ENCODE results near the gene HBS1L. TPM values are rescaled to one million over a fixed set of nuclear protein-coding genes. Genes with fewer than 3 reads are reported as not detected.
A peak's percentile ranks its signal among the peaks of the same experiment; 100 is the strongest.

Gene HBS1L
- total and polyA plus RNA-seq, 2 of the 4 experiments (the other 2 are of a cell fraction): 45.1 to 120 TPM

DNA sequence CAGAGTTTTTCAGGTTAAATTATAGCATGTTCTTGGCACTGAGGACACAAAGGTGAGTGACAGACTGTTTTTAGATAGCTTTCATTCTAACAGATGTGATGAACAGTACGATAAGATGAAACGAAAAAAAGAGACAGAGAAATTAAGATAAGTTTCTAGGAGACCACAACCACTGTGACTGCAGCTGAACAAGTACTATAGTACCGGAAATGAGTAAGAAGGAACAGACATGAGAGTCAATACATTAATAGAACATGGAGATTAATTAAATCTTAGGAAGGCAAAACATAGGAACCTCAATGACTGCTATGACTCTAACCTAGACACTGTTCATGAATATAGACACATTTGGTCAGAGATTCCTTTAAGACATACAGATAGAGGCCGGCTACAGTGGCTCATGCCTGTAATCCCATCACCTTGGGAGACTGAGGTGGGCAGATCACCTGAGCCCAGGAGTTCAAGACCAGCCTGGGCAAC lies 40.2 kb downstream of the HBS1L start:
- Histone ChIP-seq H3K27me3 (ENCODE audit: control insufficient read depth, insufficient read depth, low read length) (no peaks in the 10 kb centered on the region), H4K5ac (ENCODE audit: low read depth, low read length) (no peak overlapping the region), H2AK9ac (replicated peaks; ENCODE audit: low read depth, low read length, poor library complexity) (no peak overlapping the region), H2BK20ac (ENCODE audit: low read depth, low read length) (no peak overlapping the region), H3K36me3 (ENCODE audit: control insufficient read depth, insufficient read depth, low read length) (0 out of 2 replicates have a peak, but pooled peaks cover 1% of the 10 kb centered on the region), H2BK5ac (ENCODE audit: low read depth, low read length, poor library complexity, severe bottlenecking) (peak overlapping the region; percentile 0), H3K23ac (ENCODE audit: low read depth, low read length) (no peak overlapping the region), H4K8ac (ENCODE audit: low read depth in 2 of 2, low read length in 2 of 2) (no peak overlapping the region), H4K91ac (ENCODE audit: insufficient read depth, low read depth, low read length) (no peak overlapping the region), H3K9me3 (ENCODE audit: control insufficient read depth, insufficient read depth, low read length) (no peaks in the 10 kb centered on the region), H3K14ac (replicated peaks; ENCODE audit: low read depth, low read length) (no peak overlapping the region), H2BK120ac (ENCODE audit: low read depth, low read length) (no peak overlapping the region), H3K79me1 (ENCODE audit: low read depth in 1 of 2, low read length in 2 of 2) (peaks cover 7 to 28% of the 10 kb centered on the region in 2 experiments), H3K9ac (ENCODE audit: low read depth, low read length) (no peak overlapping the region), H3K4me2 (ENCODE audit: low read depth, low read length) (peak overlapping the region; percentile 4; the same call in 1 of the 2 replicates), H4K20me1 (ENCODE audit: insufficient read depth, low read length) (no peaks in the 10 kb centered on the region; the same call in 1 of the 2 replicates), H3K4me1 (ENCODE audit: control insufficient read depth, insufficient read depth, low read length) (peaks cover 9% of the 10 kb centered on the region; the same call in 1 of the 2 replicates), H2AFZ (replicated peaks; ENCODE audit: low read length, poor library complexity) (no peak overlapping the region), H3K56ac (ENCODE audit: extremely low read depth, insufficient read depth, low read length) (no peak overlapping the region), H3K4me3 (ENCODE audit: insufficient read depth, low read depth, low read length) (no peak overlapping the region), H3K9me1 (ENCODE audit: insufficient read depth, low read length) (peaks cover 5% of the 10 kb centered on the region; the same call in 1 of the 2 replicates), H2AK5ac (ENCODE audit: low read depth, low read length) (no peak overlapping the region), H2BK15ac (ENCODE audit: low read depth, low read length) (no peak overlapping the region), H3K18ac (ENCODE audit: low read depth, low read length) (no peak overlapping the region; the same call in 1 of the 2 replicates), H3K27ac (ENCODE audit: insufficient read depth, low read length) (no peak overlapping the region), H3K4ac (ENCODE audit: low read depth, low read length) (no peak overlapping the region)
- no peak for TF ChIP-seq BHLHE40 (IDR thresholded peaks at IDR 0.05; ENCODE audit: low read depth, low read length)
- TF ChIP-seq, protein P1, sequence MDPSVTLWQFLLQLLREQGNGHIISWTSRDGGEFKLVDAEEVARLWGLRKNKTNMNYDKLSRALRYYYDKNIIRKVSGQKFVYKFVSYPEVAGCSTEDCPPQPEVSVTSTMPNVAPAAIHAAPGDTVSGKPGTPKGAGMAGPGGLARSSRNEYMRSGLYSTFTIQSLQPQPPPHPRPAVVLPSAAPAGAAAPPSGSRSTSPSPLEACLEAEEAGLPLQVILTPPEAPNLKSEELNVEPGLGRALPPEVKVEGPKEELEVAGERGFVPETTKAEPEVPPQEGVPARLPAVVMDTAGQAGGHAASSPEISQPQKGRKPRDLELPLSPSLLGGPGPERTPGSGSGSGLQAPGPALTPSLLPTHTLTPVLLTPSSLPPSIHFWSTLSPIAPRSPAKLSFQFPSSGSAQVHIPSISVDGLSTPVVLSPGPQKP (IDR thresholded peaks at IDR 0.05; ENCODE audit: borderline replicate concordance, low read depth, low read length): no peak
- intact Hi-C loops (cut with micrococcal nuclease): no loop called here
- in situ Hi-C loops (cut with MboI; ENCODE audit: low sequenced_read_pairs): no loop called here
- dilution Hi-C loops (cut with HindIII; ENCODE audit: low sequenced_read_pairs, unreplicated experiment): no loop called here
- ATAC-seq (ENCODE audit: low read depth): no peak
- POLR2A ChIA-PET (ENCODE audit: unreplicated experiment): no interaction called here
- DNase-seq: no peak
- CTCF ChIA-PET: interaction anchor here (1.5 kb wide), 1 partner anchor 12 kb away, joined by 3 read pairs; no protein-coding TSS in a partner anchor
- no CpG with 5 or more reads among the region's 4 CpGs for WGBS, 2 experiments (ENCODE audit: extremely low coverage in 2 of 2, insufficient read length in 1 of 2)
- no TSS peak for BruUV-seq (replicated peaks)

All from IMR-90 (cell line).